Esophagus muscularis mucosa (tissue), 4 donors: ENCODE results near the gene P2RY8. TPM values are rescaled to one million over a fixed set of nuclear protein-coding genes. Genes with fewer than 3 reads are reported as not detected.
"Not testable (repeated sequence)": the region's sequence is repeated elsewhere in the genome, so short reads cannot be mapped to it uniquely, and the experiment has no call there.

Source experiments
- DNase-seq: peaks from one replicate; pipeline ENCODE4 v3.0.0-alpha.2; 2017; ENCODE audit errors: extremely low spot score
- H3K27ac ChIP-seq, 4 donors: fragments of 200-600 bp; sonication (generic); replicated peaks in 1 of 4; 1 replicate in 3 of 4; 2 replicates in 1 of 4; pipeline ENCODE4 v1.5.1; 2016 to 2019; ENCODE audit warnings: mild to moderate bottlenecking in 1 of 4
- H3K27me3 ChIP-seq, 4 donors: fragments of 200-600 bp; sonication (generic); one replicate each; pipeline versions ENCODE4 v1.5.1 to v1.6.0; 2016 to 2019
- H3K36me3 ChIP-seq, 4 donors: fragments of 200-600 bp; sonication (generic); one replicate each; pipeline ENCODE4 v1.5.1; 2016 to 2019
- H3K4me1 ChIP-seq, 4 donors: fragments of 200-600 bp; sonication (generic); one replicate each; pipeline ENCODE4 v1.5.1; 2016 to 2019
- H3K4me3 ChIP-seq, 4 donors: fragments of 200-600 bp; sonication (generic); 1 replicate in 2 of 4; 2 replicates in 2 of 4; pipeline ENCODE4 v1.5.1; 2016 to 2019; ENCODE audit warnings: mild to moderate bottlenecking in 4 of 4, moderate library complexity in 1 of 4
- H3K9me3 ChIP-seq, 4 donors: fragments of 200-600 bp; sonication (generic); 1 replicate in 3 of 4; 2 replicates in 1 of 4; pipeline ENCODE4 v1.5.1; 2016 to 2019
- CTCF ChIP-seq, 3 experiments: fragments of 200-600 bp in 2 of 3; fragments of 450-650 bp in 1 of 3; sonication (generic) in 2 of 3; IDR thresholded peaks; one replicate each; pipeline ENCODE4 v1.5.1; 2017 to 2019; ENCODE audit warnings: antibody characterized with exemption in 3 of 3, mild to moderate bottlenecking in 2 of 3, moderate library complexity in 1 of 3
- EP300 ChIP-seq: sonication (generic); formaldehyde crosslinking; IDR thresholded peaks from one replicate; pipeline ENCODE4 v1.6.1; 2017; ENCODE audit warnings: antibody characterized with exemption
- POLR2A ChIP-seq: fragments of 450-650 bp; IDR thresholded peaks from one replicate; pipeline ENCODE4 v1.6.1; 2017; ENCODE audit warnings: antibody characterized with exemption, moderate library complexity, mild to moderate bottlenecking, low read depth
- POLR2AphosphoS5 ChIP-seq, 2 donors: sonication (generic); formaldehyde crosslinking; IDR thresholded peaks; one replicate each; pipeline ENCODE4 v1.6.1; 2017; ENCODE audit warnings: antibody characterized with exemption in 2 of 2
- WGBS: methylation state at CpG from one replicate; pipeline ENCODE4 v1.1.5; 2018; 5-methylcytosine and 5-hydroxymethylcytosine counted together
- intact Hi-C: fragments of 100-400 bp; cut with DNase I; formaldehyde crosslinking; loops from one replicate; pipeline ENCODE4 v1.15.1; 2023
- total RNA-seq, 4 donors: library from RNA; depleted of rRNA; stranded (reverse); fragments of >200 nt; gene quantifications; one replicate each; pipeline versions ENCODE4 v1.1.0 to v1.2.1, GENCODE V29; 2016

P2RY8 gene
- total RNA-seq, 4 donors from 2014 or later = 0.63 to 3.1 (median 1.9) TPM

GRCh38 chrX:1546691-1547251 lies 9.8 kb upstream of the P2RY8 start:
- H3K4me3 ChIP-seq = no peak overlapping the region
- intact Hi-C loops = no loop called here
- no peaks in the 10 kb centered on the region for H3K27me3 ChIP-seq
- WGBS = 58% methylated on average over 4 of the region's 18 CpGs
- peaks cover 0 to 5% (median 0%) of the 10 kb centered on the region in 4 donors for H3K4me1 ChIP-seq
- peak overlapping the region in 1 of 4 donors; percentile 55 for H3K27ac ChIP-seq
- DNase-seq = no peak
- TF ChIP-seq POLR2A = no peak
- TF ChIP-seq CTCF (IDR thresholded peaks at IDR 0.05) = no peak
- no peak for TF ChIP-seq EP300
- TF ChIP-seq POLR2AphosphoS5 (IDR thresholded peaks at IDR 0.05) = no peak
- H3K9me3 ChIP-seq = peaks cover 0 to 7% (median 0%) of the 10 kb centered on the region in 4 donors
- H3K36me3 ChIP-seq = no peaks in the 10 kb centered on the region

GRCh38 chrX:1545776-1546408 lies 8.9 kb upstream of the P2RY8 start:
- no peak for DNase-seq
- intact Hi-C loops = no loop called here
- Histone ChIP-seq H3K36me3 (no peaks in the 10 kb centered on the region), H3K4me3 (no peak overlapping the region), H3K4me1 (peaks cover 0 to 5% (median 0%) of the 10 kb centered on the region in 4 donors), H3K27me3 (no peaks in the 10 kb centered on the region), H3K9me3 (peaks cover 0 to 7% (median 3%) of the 10 kb centered on the region in 4 donors), H3K27ac (no peak overlapping the region)
- 86% methylated on average over 2 of the region's 2 CpGs for WGBS
- TF ChIP-seq POLR2A = no peak
- TF ChIP-seq POLR2AphosphoS5 (IDR thresholded peaks at IDR 0.05) = no peak
- TF ChIP-seq EP300 = no peak
- no peak for TF ChIP-seq CTCF (IDR thresholded peaks at IDR 0.05)

GRCh38 chrX:1542994-1543725 lies 6.2 kb upstream of the P2RY8 start:
- H3K27me3 ChIP-seq = no peaks in the 10 kb centered on the region
- peaks cover 0 to 7% (median 3%) of the 10 kb centered on the region in 4 donors for H3K9me3 ChIP-seq
- WGBS = 91% methylated on average over 22 of the region's 22 CpGs
- no peak overlapping the region for H3K27ac ChIP-seq
- no peaks in the 10 kb centered on the region for H3K36me3 ChIP-seq
- DNase-seq = no peak
- no peak overlapping the region for H3K4me3 ChIP-seq
- no peak for TF ChIP-seq POLR2AphosphoS5 (IDR thresholded peaks at IDR 0.05)
- intact Hi-C loops = no loop called here
- H3K4me1 ChIP-seq = peaks cover 0 to 5% (median 0%) of the 10 kb centered on the region in 4 donors

- intact Hi-C loops, H3K4me1 ChIP-seq, H3K9me3 ChIP-seq, DNase-seq, H3K36me3 ChIP-seq, H3K27ac ChIP-seq, H3K4me3 ChIP-seq: not testable (repeated sequence)
- H3K27me3 ChIP-seq = peaks cover 0 to 24% (median 0%) of the 10 kb centered on the region in 4 donors
- WGBS = 90% methylated on average over 14 of the region's 14 CpGs
These were observed 2.2 kb upstream of the P2RY8 start for GRCh38 chrX:1539146-1539545.

GRCh38 chrX:1537716-1538090 lies 718 bp upstream of the P2RY8 start:
- Histone ChIP-seq H3K27me3 (peaks cover 0 to 24% (median 0%) of the 10 kb centered on the region in 4 donors), H3K4me3 (peak overlapping the region in 2 of 4 donors; percentile 34 to 46), H3K27ac (peak overlapping the region in 3 of 4 donors; percentile 47 to 55 (median 54))
- H3K36me3 ChIP-seq, H3K9me3 ChIP-seq, intact Hi-C loops, H3K4me1 ChIP-seq, DNase-seq: not testable (repeated sequence)
- 56% methylated on average over 7 of the region's 7 CpGs for WGBS

- WGBS = 61% methylated on average over 13 of the region's 17 CpGs
- intact Hi-C loops = no loop called here
These were observed 314 bp downstream of the P2RY8 start for GRCh38 chrX:1536712-1537030.

More at GRCh38 chrX:1536712-1537030, 314 bp downstream of the P2RY8 start:
- Histone ChIP-seq H3K36me3 (no peaks in the 10 kb centered on the region), H3K9me3 (peaks cover 0 to 7% (median 0%) of the 10 kb centered on the region in 4 donors), H3K27ac (peak overlapping the region; percentile 26 to 55 (median 50)), H3K4me3 (peak overlapping the region; percentile 34 to 56 (median 43)), H3K4me1 (no peaks in the 10 kb centered on the region), H3K27me3 (peaks cover 0 to 25% (median 0%) of the 10 kb centered on the region in 4 donors)
- no peak for TF ChIP-seq CTCF (IDR thresholded peaks at IDR 0.05)
- no peak for TF ChIP-seq EP300
- TF ChIP-seq POLR2AphosphoS5 (IDR thresholded peaks at IDR 0.05) = no peak
- no peak for TF ChIP-seq POLR2A
- DNase-seq = no peak
